Tibial artery (tissue), 4 donors: Measurements from ENCODE around the gene LRGUK.
"Not testable (repeated sequence)": the region's sequence is repeated elsewhere in the genome, so short reads cannot be mapped to it uniquely, and the experiment has no call there.

Source experiments
- DNase-seq, 2 donors: peaks; one replicate each; pipeline ENCODE4 v3.0.0-alpha.2; 2019
- H3K27ac ChIP-seq, 2 donors: fragments of 200-600 bp; sonication (generic) in 1 of 2; 1 replicate in 1 of 2; 2 replicates in 1 of 2; pipeline ENCODE4 v1.5.1; 2018 to 2019; ENCODE audit warnings: mild to moderate bottlenecking in 1 of 2
- H3K27me3 ChIP-seq, 2 donors: fragments of 200-600 bp; sonication (generic) in 1 of 2; one replicate each; pipeline versions ENCODE4 v1.5.1 to v1.6.0; 2016 to 2019
- H3K36me3 ChIP-seq, 3 donors: fragments of 200-600 bp; sonication (generic) in 2 of 3; one replicate each; pipeline ENCODE4 v1.5.1; 2016 to 2019; ENCODE audit warnings: mild to moderate bottlenecking in 2 of 3
- H3K4me1 ChIP-seq, 4 donors: fragments of 200-600 bp; sonication (generic) in 2 of 4; 1 replicate in 3 of 4; 2 replicates in 1 of 4; pipeline ENCODE4 v1.5.1; 2016 to 2019
- H3K4me3 ChIP-seq, 2 donors: fragments of 200-600 bp; sonication (generic) in 1 of 2; 1 replicate in 1 of 2; 2 replicates in 1 of 2; pipeline ENCODE4 v1.5.1; 2018 to 2019; ENCODE audit warnings: mild to moderate bottlenecking in 2 of 2
- H3K9me3 ChIP-seq, 3 donors: fragments of 200-600 bp; sonication (generic) in 1 of 3; one replicate each; pipeline ENCODE4 v1.5.1; 2016 to 2019
- intact Hi-C: fragments of 100-400 bp; cut with DNase I; formaldehyde crosslinking; loops from one replicate; pipeline ENCODE4 v1.15.0; 2023; ENCODE audit warnings: low total_unique reads
- TF ChIP-seq, protein P1 (sequence below), 2 experiments: fragments of 200-600 bp in 1 of 2; fragments of 450-650 bp in 1 of 2; IDR thresholded peaks; one replicate each; pipeline ENCODE4 v1.5.1; 2017 to 2019; ENCODE audit warnings: antibody characterized with exemption in 2 of 2, mild to moderate bottlenecking in 1 of 2, moderate library complexity in 1 of 2

LRGUK gene

DNA sequence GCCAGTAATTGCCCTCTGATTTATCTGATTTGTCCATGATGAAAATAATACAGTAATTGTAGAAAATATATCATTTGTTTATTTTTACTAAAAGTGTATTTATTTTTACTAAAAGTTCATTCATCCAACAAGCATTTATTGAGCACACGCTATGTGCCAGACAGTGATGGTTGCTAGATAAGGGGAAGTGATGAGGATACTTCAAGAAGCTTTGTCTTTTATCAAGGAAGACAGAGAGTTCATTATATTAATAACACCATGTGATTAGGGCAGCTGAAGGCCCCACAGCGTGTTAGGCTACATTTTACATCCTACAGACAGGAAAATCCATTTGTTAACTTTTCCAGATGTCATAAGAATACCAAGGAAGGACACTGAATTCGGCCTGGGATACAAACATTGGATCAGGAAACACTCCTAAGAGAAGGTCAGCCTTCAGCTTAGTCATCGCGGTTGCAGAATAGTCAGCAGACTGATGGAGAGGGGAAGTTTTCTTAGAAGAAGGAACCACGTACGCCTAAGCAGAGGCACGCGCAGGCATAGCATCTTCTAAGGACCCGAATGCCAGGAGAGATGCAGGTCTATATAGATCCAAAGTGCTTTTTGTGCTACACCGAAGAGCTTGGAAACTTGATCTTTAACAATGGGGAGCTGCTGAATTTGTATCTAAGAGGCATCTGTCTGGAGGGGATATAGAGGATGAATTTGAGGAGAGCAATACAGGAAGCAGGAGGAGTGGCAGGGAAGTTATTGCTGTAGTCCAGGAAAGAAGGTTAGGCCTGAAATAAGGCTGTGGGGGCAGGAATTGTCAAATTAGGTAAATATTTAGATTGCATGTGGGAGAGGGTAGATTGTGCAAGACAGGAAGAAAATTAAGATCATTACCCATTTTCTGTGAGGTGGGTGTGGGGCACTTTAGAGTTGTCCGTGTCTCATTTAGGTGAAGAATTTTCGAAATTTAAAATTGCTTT, 85.7 kb downstream of the LRGUK start:
- peak; percentile 22 to 60 for DNase-seq
- Histone ChIP-seq H3K9me3 (no peaks in the 10 kb centered on the region), H3K4me1 (no peaks in the 10 kb centered on the region), H3K27ac (no peak overlapping the region), H3K4me3 (no peak overlapping the region), H3K27me3 (no peaks in the 10 kb centered on the region), H3K36me3 (no peaks in the 10 kb centered on the region)
- intact Hi-C loops = no loop called here
- TF ChIP-seq, protein P1, sequence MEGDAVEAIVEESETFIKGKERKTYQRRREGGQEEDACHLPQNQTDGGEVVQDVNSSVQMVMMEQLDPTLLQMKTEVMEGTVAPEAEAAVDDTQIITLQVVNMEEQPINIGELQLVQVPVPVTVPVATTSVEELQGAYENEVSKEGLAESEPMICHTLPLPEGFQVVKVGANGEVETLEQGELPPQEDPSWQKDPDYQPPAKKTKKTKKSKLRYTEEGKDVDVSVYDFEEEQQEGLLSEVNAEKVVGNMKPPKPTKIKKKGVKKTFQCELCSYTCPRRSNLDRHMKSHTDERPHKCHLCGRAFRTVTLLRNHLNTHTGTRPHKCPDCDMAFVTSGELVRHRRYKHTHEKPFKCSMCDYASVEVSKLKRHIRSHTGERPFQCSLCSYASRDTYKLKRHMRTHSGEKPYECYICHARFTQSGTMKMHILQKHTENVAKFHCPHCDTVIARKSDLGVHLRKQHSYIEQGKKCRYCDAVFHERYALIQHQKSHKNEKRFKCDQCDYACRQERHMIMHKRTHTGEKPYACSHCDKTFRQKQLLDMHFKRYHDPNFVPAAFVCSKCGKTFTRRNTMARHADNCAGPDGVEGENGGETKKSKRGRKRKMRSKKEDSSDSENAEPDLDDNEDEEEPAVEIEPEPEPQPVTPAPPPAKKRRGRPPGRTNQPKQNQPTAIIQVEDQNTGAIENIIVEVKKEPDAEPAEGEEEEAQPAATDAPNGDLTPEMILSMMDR (IDR thresholded peaks at IDR 0.05) = no peak

DNA sequence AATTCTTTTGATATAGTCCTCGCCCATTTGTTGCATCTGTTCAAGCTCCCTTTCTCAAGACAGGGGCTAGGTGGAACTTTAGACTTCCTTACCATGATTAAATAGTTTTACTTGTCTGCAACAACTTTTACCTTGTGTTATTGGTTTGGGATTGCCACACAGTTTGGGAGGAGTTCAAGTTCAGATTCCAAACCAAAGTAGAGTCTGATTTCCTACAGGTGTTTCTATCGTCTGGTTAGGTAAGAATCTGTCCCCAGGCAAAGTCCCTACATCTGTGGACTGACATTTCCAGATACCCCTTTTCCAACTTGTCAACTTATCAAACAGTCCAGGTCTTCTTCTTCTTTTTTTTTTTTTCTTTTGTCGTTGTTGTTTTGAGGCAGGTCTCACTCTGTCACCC, 93.1 kb downstream of the LRGUK start:
- no peak for DNase-seq
- no peak overlapping the region for H3K27ac ChIP-seq
- TF ChIP-seq, protein P1 (IDR thresholded peaks at IDR 0.05) = no peak
- H3K4me1 ChIP-seq = no peaks in the 10 kb centered on the region
- no peak overlapping the region for H3K4me3 ChIP-seq
- intact Hi-C loops = no loop called here
- H3K36me3 ChIP-seq = no peaks in the 10 kb centered on the region
- H3K27me3 ChIP-seq = no peaks in the 10 kb centered on the region
- no peaks in the 10 kb centered on the region for H3K9me3 ChIP-seq

DNA sequence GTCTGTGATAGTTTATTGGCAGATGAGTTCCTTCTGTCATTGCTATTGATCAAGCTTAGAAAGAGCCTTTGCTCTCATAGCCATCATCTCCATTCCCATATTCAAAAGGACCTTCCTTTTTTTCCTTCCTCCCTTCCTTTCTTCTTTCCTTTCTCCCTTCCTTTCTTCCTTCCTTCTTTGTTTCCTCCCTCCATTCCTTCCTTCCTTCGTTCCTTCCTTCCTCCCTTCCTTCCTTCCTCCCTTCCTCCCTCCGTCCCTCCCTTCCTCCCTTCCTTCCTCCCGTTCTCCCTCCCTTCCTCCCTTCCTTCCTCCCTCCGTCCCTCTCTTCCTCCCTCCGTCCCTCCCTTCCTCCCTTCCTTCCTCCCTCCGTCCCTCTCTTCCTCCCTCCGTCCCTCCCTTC, 104.2 kb downstream of the LRGUK start:
- H3K9me3 ChIP-seq, DNase-seq, H3K27me3 ChIP-seq, H3K36me3 ChIP-seq, H3K4me1 ChIP-seq, H3K27ac ChIP-seq, intact Hi-C loops, H3K4me3 ChIP-seq: not testable (repeated sequence)

DNA sequence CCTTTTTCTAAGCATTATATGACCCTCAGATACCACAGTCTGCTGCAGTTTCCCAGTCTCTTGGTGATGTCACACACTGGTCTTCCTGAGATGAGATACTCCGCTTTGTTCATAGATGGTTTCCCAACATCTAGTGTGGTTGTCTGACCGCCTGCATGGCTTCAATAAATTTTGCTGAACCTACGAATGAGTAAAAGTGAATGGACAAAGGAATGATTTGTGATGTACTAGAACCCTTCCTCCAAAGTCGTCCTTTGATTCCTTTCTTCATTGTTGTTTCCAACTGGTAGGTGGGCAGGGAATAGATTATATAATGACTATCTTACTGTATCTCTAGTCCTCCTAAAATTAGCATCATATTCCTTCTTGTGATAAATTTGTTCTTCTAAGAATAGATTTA, 107.1 kb downstream of the LRGUK start:
- intact Hi-C loops = no loop called here
- no peak for DNase-seq
- Histone ChIP-seq H3K36me3 (no peaks in the 10 kb centered on the region), H3K4me1 (no peaks in the 10 kb centered on the region), H3K4me3 (no peak overlapping the region), H3K27me3 (no peaks in the 10 kb centered on the region), H3K27ac (no peak overlapping the region), H3K9me3 (peaks cover 4 to 10% (median 4%) of the 10 kb centered on the region in 3 donors)
- TF ChIP-seq, protein P1 (IDR thresholded peaks at IDR 0.05) = no peak

DNA sequence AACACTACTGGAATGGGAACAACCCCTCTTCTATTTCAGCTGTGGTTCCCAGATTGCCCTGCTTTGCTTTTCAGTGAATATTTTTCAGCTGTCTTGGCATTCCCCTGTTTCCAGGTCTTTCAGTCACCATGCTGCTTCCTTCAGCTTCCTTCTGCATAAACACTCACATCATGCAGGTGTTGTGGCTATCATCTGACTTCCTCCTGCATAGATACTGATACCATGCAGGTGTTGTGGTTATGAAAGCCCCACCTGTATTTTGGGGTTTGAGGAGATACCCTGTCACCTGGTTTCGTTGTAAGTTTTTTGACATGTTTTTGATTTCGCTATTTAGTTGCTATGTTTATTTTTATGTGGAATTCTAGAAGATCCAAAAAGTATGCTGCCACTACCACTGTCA, 118.1 kb downstream of the LRGUK start:
- intact Hi-C loops = no loop called here
- H3K4me3 ChIP-seq = no peak overlapping the region
- H3K36me3 ChIP-seq = no peaks in the 10 kb centered on the region
- H3K27ac ChIP-seq = no peak overlapping the region
- no peaks in the 10 kb centered on the region for H3K9me3 ChIP-seq
- H3K27me3 ChIP-seq = no peaks in the 10 kb centered on the region
- no peaks in the 10 kb centered on the region for H3K4me1 ChIP-seq
- DNase-seq = no peak
- TF ChIP-seq, protein P1 (IDR thresholded peaks at IDR 0.05) = no peak

DNA sequence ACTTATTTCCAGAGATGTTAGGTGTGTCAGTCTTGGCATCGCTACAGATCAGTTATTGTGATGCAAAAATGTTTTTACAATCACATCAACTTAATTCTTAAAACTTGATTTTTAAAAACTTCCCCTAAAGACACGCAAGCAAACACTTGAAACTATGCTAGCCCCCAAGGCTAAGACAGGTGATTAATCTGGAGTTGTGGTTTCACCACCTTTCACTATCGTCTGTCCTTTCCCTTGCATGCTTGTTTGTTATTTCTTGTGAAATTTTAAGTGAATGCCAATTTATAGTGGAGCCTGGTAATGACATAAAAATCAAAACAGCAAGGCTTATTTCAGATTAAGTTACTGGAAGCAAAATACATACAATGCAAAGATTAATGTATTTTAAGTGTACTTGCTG, 119.2 kb downstream of the LRGUK start:
- Histone ChIP-seq H3K27ac (no peak overlapping the region), H3K4me1 (no peaks in the 10 kb centered on the region), H3K9me3 (no peaks in the 10 kb centered on the region), H3K27me3 (no peaks in the 10 kb centered on the region), H3K4me3 (no peak overlapping the region), H3K36me3 (no peaks in the 10 kb centered on the region)
- intact Hi-C loops = no loop called here
- DNase-seq = no peak
- TF ChIP-seq, protein P1 (IDR thresholded peaks at IDR 0.05) = no peak
